ENCODE data around the gene MLPH.
A peak's percentile ranks its signal among the peaks of the same experiment; 100 is the strongest.

The MLPH gene

DNA sequence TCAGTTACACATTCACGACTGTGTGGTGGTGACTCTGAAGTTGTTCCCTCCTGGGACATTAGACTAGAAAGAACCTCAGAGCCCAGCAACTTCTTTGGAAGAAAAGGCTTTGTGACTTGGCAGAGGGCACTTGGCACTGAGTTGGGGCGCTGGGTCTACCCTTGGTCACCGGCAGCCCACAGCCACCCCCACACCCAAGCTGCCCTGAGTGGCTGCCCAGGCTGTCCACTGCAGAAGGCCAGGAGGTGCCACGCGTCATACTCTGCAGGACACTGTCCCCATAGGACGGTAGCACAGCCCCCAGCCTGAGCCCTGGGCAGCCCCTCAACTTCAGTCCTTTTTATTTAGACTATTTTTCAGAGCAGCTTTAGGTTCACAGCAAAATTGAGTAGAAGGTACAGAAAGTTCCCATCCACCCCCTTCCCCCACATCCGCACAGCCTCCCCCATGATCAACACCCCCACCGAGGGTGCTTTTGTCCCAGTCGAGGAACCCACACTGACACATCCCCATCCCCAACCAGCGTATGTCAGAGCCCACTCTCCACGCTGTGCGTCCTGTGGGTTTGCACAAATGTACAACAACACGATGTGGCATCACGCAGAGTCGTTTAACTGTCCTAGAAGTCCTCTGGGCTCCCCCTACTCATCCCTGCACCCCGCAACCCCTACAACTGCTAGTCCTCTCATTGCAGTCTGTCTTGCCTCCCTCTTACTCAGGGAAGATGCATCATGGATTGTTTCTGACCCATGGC is 80.4 kb downstream of the MLPH start:
- Histone ChIP-seq H3K9ac (ENCODE audit: low read length) (no peak overlapping the region), H3K79me2 (ENCODE audit: control insufficient read depth, insufficient read depth, low read length, poor library complexity) (no peaks in the 10 kb centered on the region), H3K27me3 (ENCODE audit: insufficient read depth, low read length) (no peaks in the 10 kb centered on the region), H2AK5ac (ENCODE audit: low read length) (no peak overlapping the region), H4K8ac (ENCODE audit: low read depth, low read length) (no peak overlapping the region), H2AFZ (ENCODE audit: insufficient read depth, low read length, poor library complexity) (no peak overlapping the region), H2BK12ac (ENCODE audit: low read length) (no peak overlapping the region), H3K9me3 (ENCODE audit: insufficient read depth, low read depth, low read length) (peaks cover 2% of the 10 kb centered on the region), H3K79me1 (ENCODE audit: low read length) (no peaks in the 10 kb centered on the region), H3K23ac (ENCODE audit: low read length) (no peak overlapping the region), H2BK120ac (ENCODE audit: insufficient read depth, low read length, poor library complexity) (no peak overlapping the region), H3K4ac (ENCODE audit: low read depth, low read length) (no peak overlapping the region), H3K4me1 (ENCODE audit: control insufficient read depth in 1 of 2, insufficient read depth in 2 of 2, low read length in 2 of 2) (peaks cover under 1 to 2% of the 10 kb centered on the region in 2 experiments), H3K4me3 (ENCODE audit: low read depth, low read length) (peak overlapping the region; percentile 17), H3K18ac (ENCODE audit: low read length) (no peak overlapping the region), H3K36me3 (ENCODE audit: control insufficient read depth in 1 of 2, insufficient read depth in 2 of 2, low read length in 2 of 2) (no peaks in the 10 kb centered on the region), H3K27ac (ENCODE audit: low read depth, low read length) (no peak overlapping the region), H3K4me2 (ENCODE audit: low read length) (no peak overlapping the region), H3K14ac (ENCODE audit: low read length) (no peak overlapping the region), H2BK5ac (ENCODE audit: low read depth, low read length, poor library complexity) (no peak overlapping the region), H4K91ac (ENCODE audit: low read depth, low read length) (no peak overlapping the region), H4K12ac (ENCODE audit: low read depth, low read length) (no peak overlapping the region)
- no CpG with 5 or more reads among the region's 16 CpGs for WGBS (ENCODE audit: extremely low coverage, insufficient coverage, insufficient read length)
- DNase-seq = no peak

DNA sequence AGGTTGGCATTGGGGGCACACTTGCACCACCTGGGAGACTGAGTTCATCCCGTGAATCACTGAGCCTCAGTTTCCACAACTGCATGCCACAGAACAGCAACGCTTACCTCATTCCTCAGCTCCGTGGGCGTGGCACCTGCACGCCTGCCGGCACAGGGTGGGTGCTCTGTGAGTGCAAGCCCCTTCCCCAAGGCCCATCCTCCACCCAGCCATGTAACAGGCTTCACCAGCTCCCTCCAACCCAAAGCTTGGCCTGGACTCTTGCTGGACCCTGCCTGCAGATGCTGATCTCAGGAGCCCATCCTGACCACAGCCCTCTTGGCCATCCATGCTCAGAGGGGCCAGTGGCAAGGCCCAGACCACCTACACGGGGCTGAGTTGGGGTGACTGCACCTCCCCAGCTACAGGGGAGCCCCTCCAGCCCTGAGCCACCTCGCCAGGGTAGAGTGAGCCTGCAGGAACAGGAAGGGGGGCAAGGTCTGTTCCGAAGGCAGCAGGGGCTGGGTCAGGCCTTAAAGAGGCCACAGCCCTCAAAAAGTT is 81.1 kb downstream of the MLPH start:
- no peak overlapping the region for H4K12ac ChIP-seq (ENCODE audit: low read depth, low read length)
- H3K4me1 ChIP-seq (ENCODE audit: control insufficient read depth in 1 of 2, insufficient read depth in 2 of 2, low read length in 2 of 2) = peaks cover 3 to 5% of the 10 kb centered on the region in 2 experiments
- H3K18ac ChIP-seq (ENCODE audit: low read length) = no peak overlapping the region
- H4K8ac ChIP-seq (ENCODE audit: low read depth, low read length) = no peak overlapping the region
- no peaks in the 10 kb centered on the region for H3K79me1 ChIP-seq (ENCODE audit: low read length)
- DNase-seq = no peak
- no peak overlapping the region for H4K91ac ChIP-seq (ENCODE audit: low read depth, low read length)
- H3K9ac ChIP-seq (ENCODE audit: low read length) = no peak overlapping the region
- H3K79me2 ChIP-seq (ENCODE audit: control insufficient read depth, insufficient read depth, low read length, poor library complexity) = no peaks in the 10 kb centered on the region
- H3K27me3 ChIP-seq (ENCODE audit: insufficient read depth, low read length) = no peaks in the 10 kb centered on the region
- no peak overlapping the region for H2AFZ ChIP-seq (ENCODE audit: insufficient read depth, low read length, poor library complexity)
- WGBS (ENCODE audit: extremely low coverage, insufficient coverage, insufficient read length) = no CpG with 5 or more reads among the region's 9 CpGs
- no peak overlapping the region for H3K4ac ChIP-seq (ENCODE audit: low read depth, low read length)
- no peak overlapping the region for H3K27ac ChIP-seq (ENCODE audit: low read depth, low read length)
- H3K4me2 ChIP-seq (ENCODE audit: low read length) = no peak overlapping the region
- H3K9me3 ChIP-seq (ENCODE audit: insufficient read depth, low read depth, low read length) = peaks cover 2% of the 10 kb centered on the region
- no peak overlapping the region for H3K23ac ChIP-seq (ENCODE audit: low read length)
- H3K36me3 ChIP-seq (ENCODE audit: control insufficient read depth in 1 of 2, insufficient read depth in 2 of 2, low read length in 2 of 2) = no peaks in the 10 kb centered on the region
- no peak overlapping the region for H2BK12ac ChIP-seq (ENCODE audit: low read length)
- no peak overlapping the region for H3K14ac ChIP-seq (ENCODE audit: low read length)
- no peak overlapping the region for H2BK120ac ChIP-seq (ENCODE audit: insufficient read depth, low read length, poor library complexity)
- H2BK5ac ChIP-seq (ENCODE audit: low read depth, low read length, poor library complexity) = no peak overlapping the region
- H3K4me3 ChIP-seq (ENCODE audit: low read depth, low read length) = peak overlapping the region; percentile 17
- H2AK5ac ChIP-seq (ENCODE audit: low read length) = no peak overlapping the region

GRCh38 chr2:237569041-237569440 is 82.0 kb downstream of the MLPH start:
- H2BK120ac ChIP-seq (ENCODE audit: insufficient read depth, low read length, poor library complexity) = no peak overlapping the region
- H4K8ac ChIP-seq (ENCODE audit: low read depth, low read length) = no peak overlapping the region
- no peak overlapping the region for H2BK12ac ChIP-seq (ENCODE audit: low read length)
- H3K27me3 ChIP-seq (ENCODE audit: insufficient read depth, low read length) = no peaks in the 10 kb centered on the region
- peaks cover 2% of the 10 kb centered on the region for H3K9me3 ChIP-seq (ENCODE audit: insufficient read depth, low read depth, low read length)
- no peak overlapping the region for H2AFZ ChIP-seq (ENCODE audit: insufficient read depth, low read length, poor library complexity)
- no peak overlapping the region for H3K23ac ChIP-seq (ENCODE audit: low read length)
- H2BK5ac ChIP-seq (ENCODE audit: low read depth, low read length, poor library complexity) = no peak overlapping the region
- no peak overlapping the region for H4K91ac ChIP-seq (ENCODE audit: low read depth, low read length)
- no peak overlapping the region for H3K27ac ChIP-seq (ENCODE audit: low read depth, low read length)
- H3K14ac ChIP-seq (ENCODE audit: low read length) = no peak overlapping the region
- no peak overlapping the region for H3K4me3 ChIP-seq (ENCODE audit: low read depth, low read length)
- no peak overlapping the region for H4K12ac ChIP-seq (ENCODE audit: low read depth, low read length)
- H3K79me2 ChIP-seq (ENCODE audit: control insufficient read depth, insufficient read depth, low read length, poor library complexity) = no peaks in the 10 kb centered on the region
- H3K4me1 ChIP-seq (ENCODE audit: control insufficient read depth in 1 of 2, insufficient read depth in 2 of 2, low read length in 2 of 2) = peaks cover 3 to 5% of the 10 kb centered on the region in 2 experiments
- no peaks in the 10 kb centered on the region for H3K36me3 ChIP-seq (ENCODE audit: control insufficient read depth in 1 of 2, insufficient read depth in 2 of 2, low read length in 2 of 2)
- H2AK5ac ChIP-seq (ENCODE audit: low read length) = no peak overlapping the region
- DNase-seq = no peak
- no peak overlapping the region for H3K4me2 ChIP-seq (ENCODE audit: low read length)
- H3K4ac ChIP-seq (ENCODE audit: low read depth, low read length) = no peak overlapping the region
- H3K9ac ChIP-seq (ENCODE audit: low read length) = no peak overlapping the region
- H3K18ac ChIP-seq (ENCODE audit: low read length) = no peak overlapping the region
- H3K79me1 ChIP-seq (ENCODE audit: low read length) = no peaks in the 10 kb centered on the region
- no CpG with 5 or more reads among the region's 5 CpGs for WGBS (ENCODE audit: extremely low coverage, insufficient coverage, insufficient read length)

- H3K27ac ChIP-seq (ENCODE audit: low read depth, low read length) = no peak overlapping the region
- no peak overlapping the region for H2AFZ ChIP-seq (ENCODE audit: insufficient read depth, low read length, poor library complexity)
- no peak overlapping the region for H3K4me3 ChIP-seq (ENCODE audit: low read depth, low read length)
- peaks cover 2% of the 10 kb centered on the region for H3K9me3 ChIP-seq (ENCODE audit: insufficient read depth, low read depth, low read length)
- H3K4me2 ChIP-seq (ENCODE audit: low read length) = no peak overlapping the region
- no peak overlapping the region for H3K14ac ChIP-seq (ENCODE audit: low read length)
- DNase-seq = no peak
- no peak overlapping the region for H2AK5ac ChIP-seq (ENCODE audit: low read length)
- no peaks in the 10 kb centered on the region for H3K79me1 ChIP-seq (ENCODE audit: low read length)
- H3K79me2 ChIP-seq (ENCODE audit: control insufficient read depth, insufficient read depth, low read length, poor library complexity) = no peaks in the 10 kb centered on the region
- H3K4ac ChIP-seq (ENCODE audit: low read depth, low read length) = no peak overlapping the region
- no peaks in the 10 kb centered on the region for H3K36me3 ChIP-seq (ENCODE audit: control insufficient read depth in 1 of 2, insufficient read depth in 2 of 2, low read length in 2 of 2)
- no peak overlapping the region for H4K91ac ChIP-seq (ENCODE audit: low read depth, low read length)
- no peak overlapping the region for H3K9ac ChIP-seq (ENCODE audit: low read length)
- H2BK5ac ChIP-seq (ENCODE audit: low read depth, low read length, poor library complexity) = no peak overlapping the region
- no peak overlapping the region for H2BK120ac ChIP-seq (ENCODE audit: insufficient read depth, low read length, poor library complexity)
- H3K23ac ChIP-seq (ENCODE audit: low read length) = no peak overlapping the region
- peaks cover 4 to 5% of the 10 kb centered on the region in 2 experiments for H3K4me1 ChIP-seq (ENCODE audit: control insufficient read depth in 1 of 2, insufficient read depth in 2 of 2, low read length in 2 of 2)
- H4K8ac ChIP-seq (ENCODE audit: low read depth, low read length) = no peak overlapping the region
- no peak overlapping the region for H4K12ac ChIP-seq (ENCODE audit: low read depth, low read length)
- WGBS (ENCODE audit: extremely low coverage, insufficient coverage, insufficient read length) = no CpG with 5 or more reads among the region's 3 CpGs
- no peak overlapping the region for H3K18ac ChIP-seq (ENCODE audit: low read length)
- H2BK12ac ChIP-seq (ENCODE audit: low read length) = no peak overlapping the region
- H3K27me3 ChIP-seq (ENCODE audit: insufficient read depth, low read length) = no peaks in the 10 kb centered on the region
Observed at GRCh38 chr2:237569896-237570295, 82.8 kb downstream of the MLPH start.
